GM12878 (cell line): ENCODE data around the gene SEMA4D. TPM values are rescaled to one million over a fixed set of nuclear protein-coding genes. Genes with fewer than 3 reads are reported as not detected.

ENCODE experiments used
- ATAC-seq: fragments of 200-7000 bp; cut with Tn5 transposase; 3 replicates; pipeline ENCODE4 v1.9.1; 2020; ENCODE audit warnings: mild to moderate bottlenecking, moderate library complexity
- BruUV-seq: library from RNA; stranded (reverse); fragments of 400-500 nt; replicated peaks from 2 replicates; lab custom pipeline; 2021; lab: Mats Ljungman, UMichigan
- CTCF ChIA-PET: fragments of 300-600 bp; sonication (Branson Sonifier 250); formaldehyde crosslinking; extraction: SDS; loops from one replicate; lab custom pipeline; 2021; ENCODE audit warnings: inconsistent platforms; lab: Yijun Ruan, JAX
- POLR2A ChIA-PET: fragments of 350-600 bp; formaldehyde crosslinking; extraction: SDS; loops from one replicate; lab custom pipeline; 2021; ENCODE audit warnings: inconsistent platforms; lab: Charles Lee
- RAD21 ChIA-PET: fragments of 300-600 bp; sonication (Branson Sonifier 250); formaldehyde crosslinking; loops from one replicate; lab custom pipeline; 2023; ENCODE audit warnings: antibody characterized with exemption; ENCODE audit not compliant: unreplicated experiment; lab: Charles Lee
- SMC1A ChIA-PET: fragments of 300-600 bp; sonication (Branson Sonifier 250); formaldehyde crosslinking; loops from one replicate; lab custom pipeline; 2023; ENCODE audit not compliant: unreplicated experiment, uncharacterized antibody; lab: Charles Lee
- DNase-seq: peaks from one replicate; pipeline ENCODE4 v3.0.0-alpha.2; 2011; ENCODE audit warnings: low read depth, low spot score
- FAIRE-seq: peaks from 3 replicates; lab custom pipeline; 2011; peaks lifted over from hg19 to GRCh38; lab: Jason Lieb, UNC
- H2AFZ ChIP-seq: 2 replicates; pipeline ENCODE4 v1.6.0; 2011; ENCODE audit warnings: low read depth, low read length, control low read depth; ENCODE audit not compliant: control insufficient read depth
- H3K27ac ChIP-seq: 2 replicates; pipeline ENCODE4 v1.5.1; 2011; ENCODE audit warnings: control low read depth; ENCODE audit not compliant: control insufficient read depth, insufficient read depth
- H3K27me3 ChIP-seq, 2 experiments: replicated peaks in 1 of 2; 2 replicates each; pipeline versions ENCODE4 v1.6.0 to v1.6.1; 2011; ENCODE audit warnings: low read length in 1 of 2; ENCODE audit not compliant: control insufficient read depth in 2 of 2, insufficient read depth in 2 of 2
- H3K36me3 ChIP-seq, 2 experiments: 2 replicates each; pipeline ENCODE4 v1.5.1; 2011; ENCODE audit warnings: low read length in 1 of 2; ENCODE audit not compliant: control insufficient read depth in 2 of 2, insufficient read depth in 2 of 2
- H3K4me1 ChIP-seq: 2 replicates; pipeline ENCODE4 v1.6.1; 2011; ENCODE audit warnings: mild to moderate bottlenecking, low read length, moderate library complexity, mixed read lengths; ENCODE audit not compliant: control insufficient read depth, insufficient read depth
- H3K4me2 ChIP-seq: 2 replicates; pipeline ENCODE4 v1.6.0; 2011; ENCODE audit warnings: control low read depth; ENCODE audit not compliant: control insufficient read depth, insufficient read depth
- H3K4me3 ChIP-seq: fragments of 200-600 bp; sonication (generic); 2 replicates; pipeline ENCODE4 v1.5.1; 2016
- H3K79me2 ChIP-seq: 2 replicates; pipeline ENCODE4 v1.6.0; 2011; ENCODE audit warnings: low read length; ENCODE audit not compliant: control insufficient read depth, insufficient read depth
- H3K9ac ChIP-seq: 2 replicates; pipeline ENCODE4 v1.8.0; 2011; ENCODE audit warnings: low read length, control low read depth, mixed read lengths; ENCODE audit not compliant: control insufficient read depth, insufficient read depth
- H3K9me3 ChIP-seq: replicated peaks from 3 replicates; pipeline ENCODE4 v1.5.1; 2011; ENCODE audit warnings: mild to moderate bottlenecking, low read length; ENCODE audit not compliant: control insufficient read depth, insufficient read depth
- H4K20me1 ChIP-seq: 2 replicates; pipeline ENCODE4 v1.6.0; 2011; ENCODE audit not compliant: control insufficient read depth, insufficient read depth
- ETV6 ChIP-seq, 2 experiments: fragments of 450-650 bp in 1 of 2; IDR thresholded peaks in 1 of 2; conservative IDR thresholded peaks in 1 of 2; 2 replicates each; pipeline ENCODE4 v1.6.1; 2014; ENCODE audit warnings: antibody characterized with exemption in 1 of 2, borderline replicate concordance in 1 of 2, low read depth in 1 of 2, mild to moderate bottlenecking in 1 of 2, moderate library complexity in 1 of 2
- HDGF ChIP-seq: fragments of 450-650 bp; IDR thresholded peaks from 2 replicates; pipeline ENCODE4 v1.6.1; 2016; ENCODE audit warnings: antibody characterized with exemption
- NBN ChIP-seq: fragments of 450-650 bp; IDR thresholded peaks from 2 replicates; pipeline ENCODE4 v1.6.1; 2016
- RBBP5 ChIP-seq: fragments of 200-600 bp; sonication (generic); conservative IDR thresholded peaks from 2 replicates; pipeline ENCODE4 v1.6.1; 2016
- WRNIP1 ChIP-seq: IDR thresholded peaks from 2 replicates; pipeline ENCODE4 v1.6.1; 2011; ENCODE audit warnings: low read depth, low read length, improper control_type of control experiment, borderline replicate concordance
- ZZZ3 ChIP-seq: IDR thresholded peaks from 2 replicates; pipeline ENCODE4 v1.6.1; 2011; ENCODE audit warnings: low read depth; ENCODE audit not compliant: control insufficient read depth, insufficient read length
- WGBS: methylation state at CpG from one replicate; pipeline ENCODE4 v1.1.6; 2016; ENCODE audit warnings: low lambda C conversion rate; ENCODE audit not compliant: insufficient replicate concordance, insufficient coverage; ENCODE audit errors: missing lambda C conversion rate; 5-methylcytosine and 5-hydroxymethylcytosine counted together
- in situ Hi-C: fragments of 300-500 bp; cut with MboI; formaldehyde crosslinking; loops from 9 replicates; pipeline ENCODE4 v1.14.3; 2018; ENCODE audit warnings: mixed read lengths
- intact Hi-C: fragments of 100-400 bp; cut with micrococcal nuclease; formaldehyde crosslinking; loops from one replicate; pipeline ENCODE4 v1.14.2; 2022; ENCODE audit not compliant: unreplicated experiment
- polyA plus RNA-seq, 11 experiments: library from polyadenylated mRNA; depleted of rRNA in 4 of 11; unstranded in 6 of 11; stranded (reverse) in 5 of 11; fragments of >200 nt; fragmentation: Nextera tagmentation in 4 of 11; fragmentation: Illumina TruSeq in 1 of 11; extraction: Ambion mirVana in 4 of 11; extraction: Trizol in 1 of 11; gene quantifications; 1 replicate in 1 of 11; 2 replicates in 10 of 11; pipeline versions ENCODE4 v1.2.1 to v1.2.3, GENCODE V29; 2011 to 2016; ENCODE audit warnings: inconsistent platforms in 2 of 11, missing spikeins in 2 of 11, low read depth in 1 of 11
- total RNA-seq, 4 experiments: library from RNA; depleted of rRNA in 3 of 4; stranded (reverse); fragments of >200 nt in 3 of 4; fragmentation: Illumina TruSeq in 1 of 4; extraction: Trizol in 1 of 4; gene quantifications; 2 replicates each; pipeline versions ENCODE4 v1.2.1 to v1.2.3, GENCODE V29; 2013 to 2021
- TF ChIP-seq, protein P1 (sequence below): fragments of 450-650 bp; IDR thresholded peaks from 2 replicates; pipeline ENCODE4 v1.6.1; 2018; ENCODE audit warnings: borderline replicate concordance, mild to moderate bottlenecking; ENCODE audit not compliant: partially characterized antibody
- TF ChIP-seq, protein P2 (sequence below): IDR thresholded peaks from 2 replicates; pipeline ENCODE4 v1.6.1; 2011; ENCODE audit warnings: low read depth, mild to moderate bottlenecking, low read length, moderate library complexity, borderline replicate concordance; ENCODE audit errors: extremely low read depth
- TF ChIP-seq, protein P3 (sequence below): fragments of 450-650 bp; formaldehyde crosslinking; IDR thresholded peaks from 2 replicates; pipeline ENCODE4 v1.4.0; 2020; ENCODE audit warnings: mild to moderate bottlenecking, moderate library complexity

Gene SEMA4D
- total and polyA plus RNA-seq, 10 of the 15 experiments (the other 5 are each of a cell fraction or from before 2014, with no cell fraction given), result 15.1 to 136 (median 39.6) TPM

DNA sequence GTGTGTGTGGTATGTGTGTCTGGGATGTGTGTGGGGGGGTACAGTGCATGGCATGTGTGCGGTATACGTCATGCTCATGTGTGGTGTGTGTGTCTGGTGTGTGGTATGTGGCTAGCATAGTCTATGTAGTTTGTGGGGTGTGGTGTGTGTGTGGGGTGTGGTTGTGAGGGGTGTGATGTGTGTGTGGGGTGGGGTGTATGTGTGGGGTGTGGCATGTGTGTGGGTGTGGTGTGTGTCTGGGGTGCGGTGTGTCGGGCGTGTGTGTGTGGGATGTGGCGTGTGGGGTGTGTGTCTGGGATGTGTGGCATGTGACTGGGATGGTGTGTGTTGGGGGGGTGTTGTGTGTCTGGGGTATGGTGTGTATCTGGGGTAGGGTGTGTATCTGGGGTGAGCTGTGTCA lies 127.3 kb downstream of the SEMA4D start:
- Histone ChIP-seq H3K27ac (no peak overlapping the region), H3K79me2 (no peaks in the 10 kb centered on the region), H3K4me3 (no peak overlapping the region), H2AFZ (no peak overlapping the region), H3K4me2 (no peak overlapping the region), H3K9ac (no peak overlapping the region), H4K20me1 (no peaks in the 10 kb centered on the region; the same call in 1 of the 2 replicates), H3K27me3 (no peaks in the 10 kb centered on the region), H3K4me1 (peaks cover 7% of the 10 kb centered on the region), H3K36me3 (no peaks in the 10 kb centered on the region), H3K9me3 (no peaks in the 10 kb centered on the region)
- ChIA-PET SMC1A (no interaction called here), RAD21 (no interaction called here), CTCF (no interaction called here), POLR2A (no interaction called here)
- intact Hi-C loops (no loop called here), in situ Hi-C loops (no loop called here)
- BruUV-seq, result no TSS peak
- FAIRE-seq (no peak), ATAC-seq (no peak), DNase-seq (no peak)
- 96% methylated on average over 6 of the region's 6 CpGs for WGBS
- TF ChIP-seq RBBP5, result no peak
- TF ChIP-seq HDGF, result 0 out of 2 replicates have a peak, but pooled peaks have one; percentile 10
- no peak for TF ChIP-seq ETV6 (conservative IDR thresholded peaks at IDR 0.05 in 1 of 2, IDR thresholded peaks at IDR 0.05 in 1 of 2; ENCODE audit: borderline replicate concordance in 1 of 2, low read depth in 1 of 2)
- TF ChIP-seq, protein P1, sequence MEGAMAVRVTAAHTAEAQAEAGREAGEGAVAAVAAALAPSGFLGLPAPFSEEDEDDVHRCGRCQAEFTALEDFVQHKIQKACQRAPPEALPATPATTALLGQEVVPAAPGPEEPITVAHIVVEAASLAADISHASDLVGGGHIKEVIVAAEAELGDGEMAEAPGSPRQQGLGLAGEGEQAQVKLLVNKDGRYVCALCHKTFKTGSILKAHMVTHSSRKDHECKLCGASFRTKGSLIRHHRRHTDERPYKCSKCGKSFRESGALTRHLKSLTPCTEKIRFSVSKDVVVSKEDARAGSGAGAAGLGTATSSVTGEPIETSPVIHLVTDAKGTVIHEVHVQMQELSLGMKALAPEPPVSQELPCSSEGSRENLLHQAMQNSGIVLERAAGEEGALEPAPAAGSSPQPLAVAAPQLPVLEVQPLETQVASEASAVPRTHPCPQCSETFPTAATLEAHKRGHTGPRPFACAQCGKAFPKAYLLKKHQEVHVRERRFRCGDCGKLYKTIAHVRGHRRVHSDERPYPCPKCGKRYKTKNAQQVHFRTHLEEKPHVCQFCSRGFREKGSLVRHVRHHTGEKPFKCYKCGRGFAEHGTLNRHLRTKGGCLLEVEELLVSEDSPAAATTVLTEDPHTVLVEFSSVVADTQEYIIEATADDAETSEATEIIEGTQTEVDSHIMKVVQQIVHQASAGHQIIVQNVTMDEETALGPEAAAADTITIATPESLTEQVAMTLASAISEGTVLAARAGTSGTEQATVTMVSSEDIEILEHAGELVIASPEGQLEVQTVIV, result no peak
- TF ChIP-seq, protein P2, sequence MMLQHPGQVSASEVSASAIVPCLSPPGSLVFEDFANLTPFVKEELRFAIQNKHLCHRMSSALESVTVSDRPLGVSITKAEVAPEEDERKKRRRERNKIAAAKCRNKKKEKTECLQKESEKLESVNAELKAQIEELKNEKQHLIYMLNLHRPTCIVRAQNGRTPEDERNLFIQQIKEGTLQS, result no peak
- no peak for TF ChIP-seq WRNIP1
- TF ChIP-seq, protein P3, sequence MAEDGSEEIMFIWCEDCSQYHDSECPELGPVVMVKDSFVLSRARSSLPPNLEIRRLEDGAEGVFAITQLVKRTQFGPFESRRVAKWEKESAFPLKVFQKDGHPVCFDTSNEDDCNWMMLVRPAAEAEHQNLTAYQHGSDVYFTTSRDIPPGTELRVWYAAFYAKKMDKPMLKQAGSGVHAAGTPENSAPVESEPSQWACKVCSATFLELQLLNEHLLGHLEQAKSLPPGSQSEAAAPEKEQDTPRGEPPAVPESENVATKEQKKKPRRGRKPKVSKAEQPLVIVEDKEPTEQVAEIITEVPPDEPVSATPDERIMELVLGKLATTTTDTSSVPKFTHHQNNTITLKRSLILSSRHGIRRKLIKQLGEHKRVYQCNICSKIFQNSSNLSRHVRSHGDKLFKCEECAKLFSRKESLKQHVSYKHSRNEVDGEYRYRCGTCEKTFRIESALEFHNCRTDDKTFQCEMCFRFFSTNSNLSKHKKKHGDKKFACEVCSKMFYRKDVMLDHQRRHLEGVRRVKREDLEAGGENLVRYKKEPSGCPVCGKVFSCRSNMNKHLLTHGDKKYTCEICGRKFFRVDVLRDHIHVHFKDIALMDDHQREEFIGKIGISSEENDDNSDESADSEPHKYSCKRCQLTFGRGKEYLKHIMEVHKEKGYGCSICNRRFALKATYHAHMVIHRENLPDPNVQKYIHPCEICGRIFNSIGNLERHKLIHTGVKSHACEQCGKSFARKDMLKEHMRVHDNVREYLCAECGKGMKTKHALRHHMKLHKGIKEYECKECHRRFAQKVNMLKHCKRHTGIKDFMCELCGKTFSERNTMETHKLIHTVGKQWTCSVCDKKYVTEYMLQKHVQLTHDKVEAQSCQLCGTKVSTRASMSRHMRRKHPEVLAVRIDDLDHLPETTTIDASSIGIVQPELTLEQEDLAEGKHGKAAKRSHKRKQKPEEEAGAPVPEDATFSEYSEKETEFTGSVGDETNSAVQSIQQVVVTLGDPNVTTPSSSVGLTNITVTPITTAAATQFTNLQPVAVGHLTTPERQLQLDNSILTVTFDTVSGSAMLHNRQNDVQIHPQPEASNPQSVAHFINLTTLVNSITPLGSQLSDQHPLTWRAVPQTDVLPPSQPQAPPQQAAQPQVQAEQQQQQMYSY (CRISPR knock-in tag), result no peak
- TF ChIP-seq NBN, result no peak
- TF ChIP-seq ZZZ3, result no peak
